K562 (cell line): ENCODE data around the gene TMSB10. TPM values are rescaled to one million over a fixed set of nuclear protein-coding genes. Genes with fewer than 3 reads are reported as not detected.

Experiments used
- CREB1 ChIP-seq, 2 experiments: sonication (generic) in 1 of 2; formaldehyde crosslinking in 1 of 2; IDR thresholded peaks; 2 replicates each; pipeline versions ENCODE4 v1.6.1 to v1.8.0; 2012 to 2022; ENCODE audit warnings: inconsistent platforms in 1 of 2, mild to moderate bottlenecking in 1 of 2, missing genetic modification reagents in 1 of 2, moderate library complexity in 1 of 2
- ELF2 ChIP-seq: fragments of 250-450 bp; sonication (Bioruptor Pico); IDR thresholded peaks from 2 replicates; pipeline ENCODE4 v1.5.0; 2021; ENCODE audit warnings: mild to moderate bottlenecking
- ELF4 ChIP-seq: fragments of 450-650 bp; formaldehyde crosslinking; IDR thresholded peaks from 2 replicates; pipeline ENCODE4 v1.4.0; 2022; ENCODE audit warnings: missing genetic modification characterization
- ELK1 ChIP-seq: sonication (generic); formaldehyde crosslinking; IDR thresholded peaks from 2 replicates; pipeline ENCODE4 v1.8.1; 2022; ENCODE audit warnings: missing genetic modification reagents
- FOS ChIP-seq: IDR thresholded peaks from 3 replicates; pipeline ENCODE4 v1.6.1; 2011; ENCODE audit not compliant: insufficient read length; ENCODE audit errors: extremely low read depth
- HNRNPH1 ChIP-seq: fragments of 200-400 bp; formaldehyde crosslinking; optimal IDR thresholded peaks from 2 replicates; pipeline ENCODE3; 2017; ENCODE audit warnings: low read depth, mild to moderate bottlenecking, low read length, moderate library complexity
- JUNB ChIP-seq: fragments of 450-650 bp; formaldehyde crosslinking; conservative IDR thresholded peaks from 2 replicates; pipeline ENCODE4 v1.4.0; 2020; ENCODE audit warnings: mild to moderate bottlenecking
- JUND ChIP-seq, 2 experiments: IDR thresholded peaks; 2 replicates in 1 of 2; 3 replicates in 1 of 2; pipeline ENCODE4 v1.6.1; 2011; ENCODE audit warnings: borderline replicate concordance in 2 of 2, low read depth in 2 of 2, low read length in 2 of 2, improper control_type of control experiment in 1 of 2, missing biosample characterization in 1 of 2, missing genetic modification characterization in 1 of 2, missing genetic modification reagents in 1 of 2
- MECOM ChIP-seq: fragments of 250-450 bp; sonication (Bioruptor Pico); IDR thresholded peaks from 2 replicates; pipeline ENCODE4 v1.8.0; 2022; ENCODE audit warnings: inconsistent platforms
- MTA1 ChIP-seq: fragments of 450-650 bp; IDR thresholded peaks from 2 replicates; pipeline ENCODE4 v1.6.1; 2017; ENCODE audit warnings: borderline replicate concordance
- PBX2 ChIP-seq, 2 experiments: IDR thresholded peaks in 1 of 2; conservative IDR thresholded peaks in 1 of 2; 2 replicates each; pipeline ENCODE4 v1.6.1; 2016; ENCODE audit warnings: low read depth in 2 of 2, mild to moderate bottlenecking in 1 of 2, missing compliant biosample characterization in 1 of 2, missing genetic modification characterization in 1 of 2, moderate library complexity in 1 of 2
- POLR2H ChIP-seq: IDR thresholded peaks from 2 replicates; pipeline ENCODE4 v1.6.1; 2016; ENCODE audit warnings: missing genetic modification characterization, low read depth, mild to moderate bottlenecking, control low read depth, missing compliant biosample characterization, moderate library complexity
- SREBF2 ChIP-seq: sonication (generic); formaldehyde crosslinking; IDR thresholded peaks from 2 replicates; pipeline ENCODE4 v1.4.0; 2020; ENCODE audit warnings: mild to moderate bottlenecking, missing genetic modification reagents
- ZFP1 ChIP-seq: fragments of 450-650 bp; formaldehyde crosslinking; IDR thresholded peaks from 2 replicates; pipeline ENCODE4 v1.4.0; 2020; ENCODE audit warnings: mild to moderate bottlenecking, mixed read lengths
- ZFP30 ChIP-seq: fragments of 250-450 bp; sonication (Bioruptor Pico); IDR thresholded peaks from 2 replicates; pipeline ENCODE4 v1.8.0; 2022; ENCODE audit warnings: moderate library complexity, mild to moderate bottlenecking, inconsistent platforms, borderline replicate concordance
- polyA plus RNA-seq, 8 experiments: library from polyadenylated mRNA; depleted of rRNA in 4 of 8; stranded (reverse) in 5 of 8; unstranded in 3 of 8; fragments of >200 nt; fragmentation: Nextera tagmentation in 2 of 8; fragmentation: Illumina TruSeq in 1 of 8; extraction: Ambion mirVana in 2 of 8; extraction: Trizol in 1 of 8; gene quantifications; 2 replicates each; pipeline versions ENCODE4 v1.2.1 to v1.2.3, GENCODE V29; 2011 to 2014; ENCODE audit warnings: inconsistent platforms in 1 of 8, missing spikeins in 1 of 8
- total RNA-seq, 7 experiments: library from RNA; depleted of rRNA in 6 of 7; stranded (reverse); fragments of >200 nt in 6 of 7; fragmentation: Illumina TruSeq in 2 of 7; extraction: Trizol in 2 of 7; gene quantifications; 2 replicates each; pipeline versions ENCODE4 v1.2.1 to v1.2.3, GENCODE V29; 2011 to 2021; ENCODE audit warnings: low replicate concordance in 1 of 7
- TF ChIP-seq, protein P1 (sequence below): sonication (generic); formaldehyde crosslinking; IDR thresholded peaks from 2 replicates; pipeline ENCODE4 v1.8.0; 2022; ENCODE audit warnings: missing genetic modification reagents, mild to moderate bottlenecking, moderate library complexity, borderline replicate concordance
- TF ChIP-seq, protein P2 (sequence below): fragments of 250-450 bp; sonication (Bioruptor Pico); IDR thresholded peaks from 2 replicates; pipeline ENCODE4 v1.5.0; 2021
- TF ChIP-seq, protein P3 (sequence below): fragments of 450-650 bp; IDR thresholded peaks from 2 replicates; pipeline ENCODE4 v1.6.1; 2016; ENCODE audit warnings: mild to moderate bottlenecking

The TMSB10 gene
- total and polyA plus RNA-seq, 9 of the 15 experiments (the other 6 are each of a cell fraction or from before 2014, with no cell fraction given) = 382 to 2,226 (median 959) TPM

DNA sequence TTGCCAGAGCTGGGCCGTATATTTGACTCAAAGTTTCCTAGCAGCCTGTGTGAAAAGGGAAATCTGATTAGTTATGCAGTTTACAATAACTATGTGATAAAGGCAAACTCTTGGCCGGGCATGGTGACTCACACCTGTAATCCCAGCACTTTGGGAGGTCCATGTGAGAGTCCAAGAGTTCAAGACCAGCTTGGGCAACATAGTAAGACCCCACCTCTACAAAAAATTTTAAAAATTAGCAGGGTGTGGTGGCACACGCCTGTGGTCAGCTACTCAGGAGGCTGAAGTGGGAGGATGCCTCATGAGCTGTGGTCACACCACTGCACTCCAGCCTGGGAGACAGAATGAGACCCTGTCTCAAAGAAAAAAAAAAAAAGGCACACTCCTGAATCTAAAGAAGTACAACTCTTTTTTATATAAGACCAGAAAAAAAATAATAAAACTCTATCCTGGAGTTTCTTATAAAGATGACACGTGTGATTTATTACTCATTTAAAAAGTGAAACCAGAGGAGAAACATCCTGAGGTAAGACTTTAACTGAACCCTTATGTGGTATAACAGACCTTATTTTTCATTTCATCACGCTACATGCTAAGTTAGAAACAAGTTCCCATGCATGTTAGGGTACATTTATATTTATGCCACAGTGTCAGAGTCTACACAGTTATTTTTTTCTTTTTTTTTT lies 32.9 kb downstream of the TMSB10 start (continued):
- TF ChIP-seq JUND (IDR thresholded peaks at IDR 0.05; ENCODE audit: borderline replicate concordance, low read depth, low read length) (0 out of 2 replicates have a peak, but pooled peaks have one; percentile 15), JUND (tag; IDR thresholded peaks at IDR 0.05; ENCODE audit: borderline replicate concordance, low read depth, low read length) (no peak), FOS (no peak), MTA1 (no peak), ELF2 (CRISPR knock-in tag) (no peak), ELF4 (CRISPR knock-in tag) (no peak), MECOM (CRISPR knock-in tag) (no peak), PBX2 (CRISPR knock-in tag; IDR thresholded peaks at IDR 0.05; ENCODE audit: low read depth) (no peak), PBX2 (tag; conservative IDR thresholded peaks at IDR 0.05; ENCODE audit: low read depth) (peak; percentile 76), ZFP1 (CRISPR knock-in tag) (no peak), ELK1 (CRISPR knock-in tag) (no peak), JUNB (CRISPR knock-in tag) (no peak), CREB1 (IDR thresholded peaks at IDR 0.05) (no peak), CREB1 (CRISPR knock-in tag; IDR thresholded peaks at IDR 0.05) (no peak), HNRNPH1 (no peak), ZFP30 (CRISPR knock-in tag) (no peak), POLR2H (no peak), SREBF2 (CRISPR knock-in tag) (no peak)
- TF ChIP-seq, protein P1, sequence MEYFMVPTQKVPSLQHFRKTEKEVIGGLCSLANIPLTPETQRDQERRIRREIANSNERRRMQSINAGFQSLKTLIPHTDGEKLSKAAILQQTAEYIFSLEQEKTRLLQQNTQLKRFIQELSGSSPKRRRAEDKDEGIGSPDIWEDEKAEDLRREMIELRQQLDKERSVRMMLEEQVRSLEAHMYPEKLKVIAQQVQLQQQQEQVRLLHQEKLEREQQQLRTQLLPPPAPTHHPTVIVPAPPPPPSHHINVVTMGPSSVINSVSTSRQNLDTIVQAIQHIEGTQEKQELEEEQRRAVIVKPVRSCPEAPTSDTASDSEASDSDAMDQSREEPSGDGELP = no peak
- TF ChIP-seq, protein P2, sequence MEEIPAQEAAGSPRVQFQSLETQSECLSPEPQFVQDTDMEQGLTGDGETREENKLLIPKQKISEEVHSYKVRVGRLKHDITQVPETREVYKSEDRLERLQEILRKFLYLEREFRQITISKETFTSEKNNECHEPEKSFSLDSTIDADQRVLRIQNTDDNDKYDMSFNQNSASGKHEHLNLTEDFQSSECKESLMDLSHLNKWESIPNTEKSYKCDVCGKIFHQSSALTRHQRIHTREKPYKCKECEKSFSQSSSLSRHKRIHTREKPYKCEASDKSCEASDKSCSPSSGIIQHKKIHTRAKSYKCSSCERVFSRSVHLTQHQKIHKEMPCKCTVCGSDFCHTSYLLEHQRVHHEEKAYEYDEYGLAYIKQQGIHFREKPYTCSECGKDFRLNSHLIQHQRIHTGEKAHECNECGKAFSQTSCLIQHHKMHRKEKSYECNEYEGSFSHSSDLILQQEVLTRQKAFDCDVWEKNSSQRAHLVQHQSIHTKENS (CRISPR knock-in tag) = no peak
- TF ChIP-seq, protein P3, sequence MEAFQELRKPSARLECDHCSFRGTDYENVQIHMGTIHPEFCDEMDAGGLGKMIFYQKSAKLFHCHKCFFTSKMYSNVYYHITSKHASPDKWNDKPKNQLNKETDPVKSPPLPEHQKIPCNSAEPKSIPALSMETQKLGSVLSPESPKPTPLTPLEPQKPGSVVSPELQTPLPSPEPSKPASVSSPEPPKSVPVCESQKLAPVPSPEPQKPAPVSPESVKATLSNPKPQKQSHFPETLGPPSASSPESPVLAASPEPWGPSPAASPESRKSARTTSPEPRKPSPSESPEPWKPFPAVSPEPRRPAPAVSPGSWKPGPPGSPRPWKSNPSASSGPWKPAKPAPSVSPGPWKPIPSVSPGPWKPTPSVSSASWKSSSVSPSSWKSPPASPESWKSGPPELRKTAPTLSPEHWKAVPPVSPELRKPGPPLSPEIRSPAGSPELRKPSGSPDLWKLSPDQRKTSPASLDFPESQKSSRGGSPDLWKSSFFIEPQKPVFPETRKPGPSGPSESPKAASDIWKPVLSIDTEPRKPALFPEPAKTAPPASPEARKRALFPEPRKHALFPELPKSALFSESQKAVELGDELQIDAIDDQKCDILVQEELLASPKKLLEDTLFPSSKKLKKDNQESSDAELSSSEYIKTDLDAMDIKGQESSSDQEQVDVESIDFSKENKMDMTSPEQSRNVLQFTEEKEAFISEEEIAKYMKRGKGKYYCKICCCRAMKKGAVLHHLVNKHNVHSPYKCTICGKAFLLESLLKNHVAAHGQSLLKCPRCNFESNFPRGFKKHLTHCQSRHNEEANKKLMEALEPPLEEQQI = no peak
